ENCODE results near the gene PID1.
"Not testable (repeated sequence)": the region's sequence is repeated elsewhere in the genome, so short reads cannot be mapped to it uniquely, and the experiment has no call there.

The PID1 gene

DNA sequence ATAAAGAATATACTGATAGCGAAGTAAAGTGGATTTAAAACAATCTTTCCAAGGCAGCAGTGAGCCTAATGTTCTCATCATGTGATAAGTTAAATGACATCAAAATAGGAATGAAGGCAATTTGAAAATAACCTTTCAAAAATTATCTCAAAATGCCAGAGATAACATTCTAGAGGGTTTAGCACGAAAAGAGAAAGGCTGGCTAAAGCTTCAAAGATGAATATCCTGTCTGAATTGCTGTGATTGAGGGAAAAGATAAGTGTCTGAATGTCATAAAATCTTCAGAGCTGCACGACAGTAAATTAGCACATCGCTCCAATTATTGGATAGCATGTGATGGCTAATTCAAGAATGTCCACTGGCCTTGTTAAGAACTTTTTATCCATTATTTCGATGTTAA lies 159.3 kb downstream of the PID1 start:
- DNase-seq (ENCODE audit: low read depth), result no peak

- DNase-seq (ENCODE audit: low read depth), result no peak
Observed at GRCh38 chr2:229109195-229109594, 161.9 kb downstream of the PID1 start.

- DNase-seq (ENCODE audit: low read depth), result no peak
Observed at GRCh38 chr2:229107601-229108000, 163.5 kb downstream of the PID1 start.

GRCh38 chr2:229104974-229105387 lies 166.1 kb downstream of the PID1 start:
- no peak for DNase-seq (ENCODE audit: low read depth)

- no peak for DNase-seq (ENCODE audit: low read depth)
Observed at GRCh38 chr2:229104025-229104424, 167.1 kb downstream of the PID1 start.

GRCh38 chr2:229101314-229101713 lies 169.8 kb downstream of the PID1 start:
- DNase-seq (ENCODE audit: low read depth), result no peak

DNA sequence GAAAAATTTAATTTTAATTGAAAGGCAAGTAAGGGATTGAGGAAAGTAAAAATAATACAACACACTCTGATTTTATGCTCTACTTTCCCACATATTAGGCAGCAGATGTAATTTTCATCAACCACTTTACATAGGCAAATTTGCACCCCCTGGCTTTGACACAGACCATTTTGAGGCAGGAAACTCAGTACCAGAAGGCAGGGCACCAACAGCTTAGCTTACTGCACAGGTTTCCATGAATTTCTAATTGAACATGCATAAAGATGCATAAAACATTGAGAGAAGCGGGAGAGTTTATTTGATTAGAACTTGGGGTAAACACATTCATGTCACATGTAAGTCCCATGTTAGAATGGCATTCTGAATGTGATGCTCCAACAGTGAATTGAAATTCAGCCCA lies 171.9 kb downstream of the PID1 start:
- DNase-seq (ENCODE audit: low read depth), result no peak

GRCh38 chr2:229098801-229099200 lies 172.3 kb downstream of the PID1 start:
- DNase-seq (ENCODE audit: low read depth), result no peak

GRCh38 chr2:229096409-229097066 lies 174.5 kb downstream of the PID1 start:
- DNase-seq (ENCODE audit: low read depth), result no peak

DNA sequence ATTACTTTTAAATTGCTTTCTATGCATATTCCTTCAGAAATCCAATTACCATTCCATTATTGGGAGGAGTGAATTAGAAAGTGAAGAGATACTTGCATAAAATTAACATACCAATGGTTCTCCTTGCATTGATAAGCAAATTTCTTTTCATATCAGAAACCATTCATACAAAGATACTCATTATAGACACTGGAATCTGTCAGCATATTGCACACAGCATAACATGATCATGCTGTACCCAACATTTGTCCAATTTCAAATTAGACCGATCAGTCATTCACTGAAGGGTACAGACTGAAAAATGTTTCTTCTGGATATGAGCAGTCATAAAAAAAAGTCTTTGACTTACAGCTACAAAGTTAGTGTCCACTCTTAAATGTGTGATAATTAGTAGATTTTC lies 175.6 kb downstream of the PID1 start:
- no peak for DNase-seq (ENCODE audit: low read depth)

- no peak for DNase-seq (ENCODE audit: low read depth)
Observed at GRCh38 chr2:229090225-229090624, 180.9 kb downstream of the PID1 start.

- no peak for DNase-seq (ENCODE audit: low read depth)
Observed at GRCh38 chr2:229089776-229090175, 181.3 kb downstream of the PID1 start.

GRCh38 chr2:229088966-229089700 lies 182.0 kb downstream of the PID1 start:
- no peak for DNase-seq (ENCODE audit: low read depth)

- no peak for DNase-seq (ENCODE audit: low read depth)
Observed at GRCh38 chr2:229088517-229088913, 182.6 kb downstream of the PID1 start.

DNA sequence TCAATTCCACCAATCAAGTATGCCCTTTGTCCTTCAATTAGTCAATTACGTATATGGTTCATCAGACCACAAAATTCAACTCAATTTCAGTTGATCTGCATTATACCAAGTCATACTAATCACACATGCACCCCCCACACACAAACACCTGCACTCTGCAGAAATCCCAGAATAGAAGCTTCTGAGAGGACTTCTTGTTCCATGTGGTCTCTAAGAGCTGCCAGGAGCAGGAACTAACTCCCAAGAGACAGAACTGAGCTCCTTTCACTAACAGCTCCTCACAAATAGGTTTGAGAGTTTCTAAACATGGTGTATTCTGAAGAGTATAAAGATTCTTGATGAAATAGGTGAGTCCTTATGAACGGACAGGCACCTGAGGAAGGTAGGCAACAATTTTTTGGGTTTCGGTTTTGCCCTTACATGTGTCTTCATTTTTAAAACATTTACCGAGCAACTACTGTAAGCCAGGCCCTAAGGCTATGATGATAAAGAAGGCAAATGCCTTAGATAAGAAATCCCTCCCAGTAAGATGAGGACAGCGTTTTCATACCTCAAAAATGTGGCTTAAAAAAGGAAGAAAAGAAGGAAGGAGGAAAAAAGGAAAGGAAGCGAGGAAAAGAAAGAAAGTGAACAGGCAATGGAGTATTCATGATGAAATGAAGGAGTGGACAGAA lies 183.1 kb downstream of the PID1 start:
- no peak for DNase-seq (ENCODE audit: low read depth)

DNA sequence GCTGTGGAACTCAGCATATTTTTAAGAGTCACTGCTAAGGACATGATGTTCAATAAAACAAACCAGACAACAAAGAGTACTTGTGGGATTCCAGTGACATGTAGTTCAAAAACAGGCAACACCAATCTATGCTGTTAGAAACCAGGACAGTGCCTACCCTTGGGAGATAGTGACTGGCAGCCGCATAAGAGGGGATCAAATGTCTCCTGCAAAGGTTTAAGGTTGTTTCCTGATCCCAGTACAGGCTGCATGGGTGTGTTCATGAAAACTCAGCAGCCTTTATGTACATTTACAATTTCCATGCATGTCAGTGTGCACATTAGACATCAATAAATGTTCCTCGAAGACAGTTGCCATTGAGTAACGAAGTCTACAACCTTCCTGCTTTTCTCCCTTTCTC lies 183.8 kb downstream of the PID1 start:
- no peak for DNase-seq (ENCODE audit: low read depth)

DNA sequence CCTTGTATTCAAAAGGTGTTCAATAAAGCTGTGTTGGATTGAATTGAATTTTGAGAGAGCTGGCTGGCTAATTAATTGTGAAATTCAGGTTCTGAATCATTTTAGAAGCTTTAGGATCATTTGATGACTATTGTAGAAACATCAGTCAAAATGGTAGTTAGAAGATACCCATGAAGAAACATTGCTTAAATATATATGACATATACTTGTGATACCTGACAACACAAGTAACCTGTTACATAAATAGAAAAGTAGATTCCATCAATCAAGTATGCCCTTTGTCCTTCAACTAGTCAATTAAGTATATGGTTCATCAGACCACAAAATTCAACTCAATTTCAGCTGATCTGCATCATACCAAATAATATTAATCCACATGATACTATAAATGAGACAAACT lies 185.6 kb downstream of the PID1 start:
- no peak for DNase-seq (ENCODE audit: low read depth)

DNA sequence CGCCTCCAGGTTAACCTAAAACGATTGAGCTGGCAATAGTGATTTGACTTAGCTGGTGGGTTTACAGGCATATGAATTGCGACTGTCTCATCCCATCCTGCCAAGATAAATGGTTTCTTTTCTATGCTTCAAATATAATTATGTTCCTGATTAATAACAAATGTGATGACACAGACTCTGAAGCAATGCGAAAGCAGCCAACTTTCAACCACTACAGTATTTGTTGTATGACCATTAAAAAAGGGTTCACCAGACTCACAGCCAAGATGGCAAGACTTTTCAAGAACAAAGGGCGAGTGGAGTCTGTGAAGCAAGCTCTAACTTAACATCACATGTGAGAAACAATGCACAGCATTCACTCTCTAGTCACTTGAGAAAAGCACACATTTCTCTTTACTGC lies 186.6 kb downstream of the PID1 start:
- no peak for DNase-seq (ENCODE audit: low read depth)

DNA sequence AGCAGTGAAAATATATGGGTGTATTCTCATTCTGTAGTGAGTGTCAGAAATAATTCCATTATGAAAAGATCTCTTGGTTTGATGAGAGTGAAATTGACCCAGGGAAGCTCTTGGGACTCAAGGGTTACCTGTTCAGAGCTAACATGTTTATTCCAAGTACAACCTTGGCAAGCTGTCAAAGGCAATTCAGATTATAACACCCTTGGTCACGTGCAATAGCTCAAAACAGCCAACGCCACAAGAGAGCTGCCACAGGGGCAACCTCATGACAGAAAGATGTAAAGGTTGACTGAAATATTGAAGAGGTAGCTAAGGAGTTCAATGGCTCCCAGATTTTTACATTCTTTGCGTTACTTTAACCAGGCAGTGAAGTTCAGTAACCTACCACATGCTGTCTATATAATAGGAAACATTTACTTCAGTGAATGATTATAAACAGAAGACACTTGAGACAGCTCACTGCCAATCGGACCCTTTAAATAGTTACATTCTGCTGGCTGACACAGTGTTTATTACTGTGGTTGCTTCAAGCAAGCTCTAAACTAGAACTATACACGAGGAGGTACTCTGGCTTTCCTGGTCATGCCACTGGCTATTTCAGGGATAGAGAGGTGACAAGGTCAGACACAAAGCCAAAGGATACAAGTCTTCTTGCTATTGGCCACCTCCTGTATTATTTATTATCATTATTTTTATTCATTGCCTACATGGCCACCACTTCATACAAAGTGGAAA lies 187.3 kb downstream of the PID1 start:
- no peak for DNase-seq (ENCODE audit: low read depth)

DNA sequence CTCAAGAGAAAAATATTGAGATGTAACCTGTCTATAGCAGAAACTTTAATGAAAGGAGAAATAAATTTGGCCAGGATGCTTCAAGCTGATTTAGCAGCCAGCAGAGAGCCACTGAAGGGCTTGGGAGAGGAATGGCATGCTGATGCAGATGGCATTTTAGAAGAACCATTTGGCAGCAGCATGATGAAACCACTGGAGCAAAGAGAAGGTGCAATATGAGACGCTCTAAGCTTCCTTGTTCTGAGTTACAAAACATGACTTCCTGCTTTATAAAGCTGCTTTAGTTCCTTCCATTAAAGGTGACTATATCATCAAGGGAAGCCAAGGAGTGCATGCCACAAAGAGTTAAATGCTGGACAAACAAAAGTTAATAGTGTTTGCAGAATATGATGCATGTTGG lies 189.7 kb downstream of the PID1 start:
- DNase-seq (ENCODE audit: low read depth), result no peak

GRCh38 chr2:229080172-229080571 lies 190.9 kb downstream of the PID1 start:
- DNase-seq (ENCODE audit: low read depth), result no peak

DNA sequence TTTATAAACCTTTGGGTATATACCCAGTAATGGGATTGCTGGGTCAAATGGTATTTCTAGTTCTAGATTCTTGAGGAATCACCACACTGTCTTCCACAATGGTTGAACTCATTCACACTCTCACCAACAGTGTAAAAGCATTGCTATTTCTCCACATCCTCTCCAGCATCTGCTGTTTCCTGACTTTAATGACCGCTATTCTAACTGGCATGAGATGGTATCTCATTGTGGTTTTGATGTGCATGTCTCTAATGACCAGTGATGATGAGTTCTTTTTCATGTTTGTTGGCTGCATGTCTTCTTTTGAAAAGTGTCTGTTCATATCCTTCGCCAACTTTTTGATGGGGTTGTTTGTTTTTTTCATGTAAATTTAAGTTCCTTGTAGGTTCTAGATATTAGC lies 194.2 kb downstream of the PID1 start:
- not testable (repeated sequence) for DNase-seq (ENCODE audit: low read depth)

- DNase-seq (ENCODE audit: low read depth), result no peak
Observed at GRCh38 chr2:229073935-229074334, 197.2 kb downstream of the PID1 start.
